Gastrocnemius medialis (tissue), 4 donors: ENCODE results near the gene SPPL3.

Experiments used
- CTCF ChIP-seq, 5 experiments: fragments of 450-650 bp in 3 of 5; fragments of 200-600 bp in 2 of 5; sonication (generic) in 2 of 5; IDR thresholded peaks in 4 of 5; conservative IDR thresholded peaks in 1 of 5; 1 replicate in 4 of 5; 2 replicates in 1 of 5; pipeline ENCODE4 v1.5.1; 2016 to 2019; ENCODE audit warnings: antibody characterized with exemption in 5 of 5, mild to moderate bottlenecking in 3 of 5, moderate library complexity in 3 of 5
- POLR2A ChIP-seq, 2 donors: fragments of 450-650 bp; IDR thresholded peaks; one replicate each; pipeline ENCODE4 v1.6.1; 2017; ENCODE audit warnings: antibody characterized with exemption in 2 of 2, mild to moderate bottlenecking in 2 of 2, moderate library complexity in 2 of 2

GRCh38 chr12:120749256-120749655 is 154.9 kb downstream of the SPPL3 start:
- TF ChIP-seq POLR2A (IDR thresholded peaks at IDR 0.05): no peak
- no peak for TF ChIP-seq CTCF (IDR thresholded peaks at IDR 0.05 in 4 of 5, conservative IDR thresholded peaks at IDR 0.05 in 1 of 5)
